Measurements from ENCODE around the gene NUDT4.
"Not testable (repeated sequence)": the region's sequence is repeated elsewhere in the genome, so short reads cannot be mapped to it uniquely, and the experiment has no call there.

NUDT4 gene

GRCh38 chr12:93399183-93399863 lies 21.6 kb downstream of the NUDT4 start:
- not testable (repeated sequence) for DNase-seq (ENCODE audit: low read depth in 2 of 2)

GRCh38 chr12:93402333-93403311 lies 24.9 kb downstream of the NUDT4 start:
- peak in 1 of 2 donors; percentile 28 for DNase-seq (ENCODE audit: low read depth in 2 of 2)

GRCh38 chr12:93403988-93404803 lies 26.5 kb downstream of the NUDT4 start:
- no peak for DNase-seq (ENCODE audit: low read depth in 2 of 2)

DNA sequence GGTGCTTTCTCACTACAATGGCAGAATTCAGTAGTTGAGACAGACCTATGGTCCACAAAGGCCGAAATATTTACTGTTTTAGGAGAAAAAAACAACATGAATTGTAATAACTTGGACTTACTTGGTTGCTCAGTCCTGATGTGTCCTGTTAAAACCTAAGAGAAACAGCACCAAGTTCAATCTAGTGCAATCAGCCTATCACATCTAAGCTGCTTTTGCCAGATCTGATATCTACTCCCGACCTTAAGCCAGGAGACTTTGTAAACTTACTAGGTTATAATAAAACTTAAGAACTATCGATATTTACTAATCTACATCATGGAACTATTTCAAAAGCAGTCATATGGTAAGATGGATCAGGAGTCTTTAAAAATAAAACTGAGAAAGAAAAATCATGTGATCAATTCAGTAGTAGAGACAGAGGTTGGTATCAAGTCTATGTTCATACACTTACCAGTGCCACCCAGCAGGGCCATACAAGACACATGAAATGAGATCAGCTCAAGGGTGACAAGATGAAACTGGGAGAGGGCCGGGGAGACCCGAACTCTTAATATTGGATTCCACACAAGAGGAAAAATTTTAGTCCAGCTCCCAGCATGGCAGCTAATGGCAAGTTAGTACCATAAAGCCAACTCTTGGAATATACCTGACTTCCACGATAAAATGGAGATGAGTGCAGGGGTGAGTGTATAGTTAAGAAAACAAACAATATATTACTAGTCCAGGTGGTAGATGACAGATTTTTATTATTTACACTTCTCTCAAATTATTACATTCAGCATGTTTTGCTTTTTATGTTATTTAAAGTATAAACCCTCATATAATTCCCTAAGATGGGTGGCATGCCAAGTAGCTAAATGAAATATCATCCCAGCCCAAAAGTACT lies 27.5 kb downstream of the NUDT4 start:
- DNase-seq (ENCODE audit: low read depth in 2 of 2) = no peak

GRCh38 chr12:93407054-93407962 lies 29.6 kb downstream of the NUDT4 start:
- no peak for DNase-seq (ENCODE audit: low read depth in 2 of 2)

- DNase-seq (ENCODE audit: low read depth in 2 of 2) = no peak
Observed at GRCh38 chr12:93407963-93408283, 30.2 kb downstream of the NUDT4 start.

GRCh38 chr12:93408813-93409212 lies 31.1 kb downstream of the NUDT4 start:
- DNase-seq (ENCODE audit: low read depth in 2 of 2) = no peak

DNA sequence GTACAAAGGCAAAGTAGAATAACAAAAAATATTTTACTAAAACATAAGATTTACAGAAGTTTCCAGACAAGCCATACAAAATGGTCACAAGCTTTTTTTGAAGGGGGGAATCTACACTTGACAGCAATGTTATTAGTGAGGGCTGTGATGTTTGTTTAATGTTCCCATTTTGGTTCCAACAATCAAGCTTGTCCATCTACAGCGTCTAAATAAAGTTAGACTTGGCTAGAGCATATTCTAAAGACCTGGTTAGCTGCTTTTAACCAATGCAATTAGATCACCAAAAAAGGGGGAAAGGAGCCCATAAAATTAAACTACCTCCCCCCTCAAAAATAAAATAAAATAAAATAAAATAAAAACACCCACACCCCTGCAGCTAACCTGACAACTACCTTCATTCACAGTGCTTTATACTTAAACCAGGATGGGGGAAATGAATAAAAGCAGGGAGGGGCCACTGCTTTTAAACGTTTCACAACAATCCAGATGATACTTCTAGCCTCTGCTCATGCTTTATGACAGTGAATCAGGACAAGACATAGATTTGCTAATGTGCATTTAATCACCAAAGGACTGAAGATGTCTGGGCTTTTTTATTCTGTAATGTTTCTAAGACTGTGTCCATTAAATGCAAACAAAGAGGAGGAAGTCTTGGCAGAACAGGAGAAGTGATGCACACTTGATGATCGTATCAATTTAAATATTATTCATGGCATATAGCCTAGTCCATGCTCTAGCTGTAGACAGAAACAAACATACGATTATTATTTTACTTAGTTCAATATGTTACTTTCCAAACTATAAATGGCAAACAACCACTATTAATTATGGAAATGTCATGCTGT lies 31.8 kb downstream of the NUDT4 start:
- not testable (repeated sequence) for DNase-seq (ENCODE audit: low read depth in 2 of 2)

GRCh38 chr12:93411060-93411459 lies 33.3 kb downstream of the NUDT4 start:
- not testable (repeated sequence) for DNase-seq (ENCODE audit: low read depth in 2 of 2)

DNA sequence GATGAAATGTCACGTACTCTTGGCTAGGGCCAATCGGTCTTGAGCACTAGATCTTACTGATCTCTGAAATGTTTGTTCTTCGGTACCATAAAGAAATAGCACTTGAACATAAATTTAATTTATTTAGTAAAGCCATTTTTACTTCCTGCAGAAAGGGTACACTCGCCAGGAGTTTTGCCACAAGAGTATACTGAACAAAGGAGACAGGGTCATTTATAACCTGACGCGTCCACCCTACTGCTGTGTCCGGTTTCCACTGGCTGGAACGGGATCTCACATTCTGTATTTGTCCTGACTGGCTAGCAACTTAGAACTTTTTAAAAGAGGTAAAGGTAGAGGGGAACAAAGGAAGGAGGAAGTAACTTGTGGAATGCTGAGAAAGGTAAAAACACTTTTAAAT lies 34.7 kb downstream of the NUDT4 start:
- DNase-seq (ENCODE audit: low read depth in 2 of 2) = not testable (repeated sequence)

- no peak for DNase-seq (ENCODE audit: low read depth in 2 of 2)
Observed at GRCh38 chr12:93413064-93413463, 35.3 kb downstream of the NUDT4 start.

DNA sequence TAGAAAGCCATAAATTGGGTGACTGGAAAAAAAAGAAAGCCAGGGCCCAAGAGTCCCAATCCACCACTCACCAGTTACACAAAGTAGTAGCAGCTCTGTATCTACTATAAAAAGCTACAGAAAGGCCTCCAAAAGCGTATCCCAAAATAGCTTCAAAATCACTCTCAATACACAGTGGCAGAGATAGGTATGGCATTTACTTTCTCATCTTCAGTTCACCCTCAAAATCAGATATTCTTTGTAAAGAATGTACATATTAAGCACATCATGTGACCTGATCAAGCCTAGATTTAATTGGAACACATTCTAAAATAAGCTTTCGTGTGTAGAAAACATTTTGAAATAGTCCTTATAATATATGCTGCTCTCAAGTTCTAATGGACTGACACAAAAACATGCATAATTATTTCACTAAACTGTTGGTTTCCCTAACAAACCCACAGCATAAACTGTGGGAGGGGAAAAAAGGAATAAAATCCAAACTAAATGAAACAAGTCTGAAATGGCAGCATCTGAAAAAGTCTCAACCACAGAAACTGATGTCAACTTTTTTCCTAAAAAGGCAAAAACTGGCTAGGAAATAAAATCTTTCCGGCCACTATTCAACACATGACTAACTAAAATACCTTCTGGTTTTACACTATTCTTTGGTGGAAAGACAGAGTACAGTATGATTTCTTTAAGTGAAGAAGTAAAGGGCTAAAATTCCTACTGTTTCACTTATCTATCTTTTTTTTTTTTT lies 38.2 kb downstream of the NUDT4 start:
- no peak for DNase-seq (ENCODE audit: low read depth in 2 of 2)

GRCh38 chr12:93417967-93418480 lies 40.3 kb downstream of the NUDT4 start:
- DNase-seq (ENCODE audit: low read depth in 2 of 2) = no peak

GRCh38 chr12:93419388-93420034 lies 41.8 kb downstream of the NUDT4 start:
- no peak for DNase-seq (ENCODE audit: low read depth in 2 of 2)

GRCh38 chr12:93422050-93422449 lies 44.3 kb downstream of the NUDT4 start:
- no peak for DNase-seq (ENCODE audit: low read depth in 2 of 2)

- DNase-seq (ENCODE audit: low read depth in 2 of 2) = no peak
Observed at GRCh38 chr12:93425736-93426411, 48.1 kb downstream of the NUDT4 start.

GRCh38 chr12:93426412-93426805 lies 48.7 kb downstream of the NUDT4 start:
- no peak for DNase-seq (ENCODE audit: low read depth in 2 of 2)

All from stimulated activated CD4-positive, alpha-beta T cell treated with anti-CD3 and anti-CD28 coated beads, Interleukin-4, amount 100 ng/mL, for 48 hours (primary cell).